ENCODE results near the gene OR51I1.

OR51I1 gene

GRCh38 chr11:5443835-5444393, 2.6 kb upstream of the OR51I1 start:
- H3K4me3 ChIP-seq (ENCODE audit: low read depth, low read length): no peak overlapping the region
- no peak for TF ChIP-seq CTCF (IDR thresholded peaks at IDR 0.05; ENCODE audit: insufficient read depth, low read depth, low read length, missing control alignments)
- DNase-seq (ENCODE audit: low read depth): no peak

- TF ChIP-seq CTCF (IDR thresholded peaks at IDR 0.05; ENCODE audit: insufficient read depth, low read depth, low read length, missing control alignments): no peak
- H3K4me3 ChIP-seq (ENCODE audit: low read depth, low read length): no peak overlapping the region
- no peak for DNase-seq (ENCODE audit: low read depth)
These were observed 18.2 kb downstream of the OR51I1 start for GRCh38 chr11:5423131-5423530.

- TF ChIP-seq CTCF (IDR thresholded peaks at IDR 0.05; ENCODE audit: insufficient read depth, low read depth, low read length, missing control alignments): no peak
- no peak within 1 kb of the TSS for H3K4me3 ChIP-seq (ENCODE audit: low read depth, low read length)
- no peak for DNase-seq (ENCODE audit: low read depth)
These were observed 19.5 kb downstream of the OR51I1 start, which contains the start of gene OR51Q1 for GRCh38 chr11:5421811-5422210. TSS of gene OR51Q1 (plus strand) at chr11:5422111. CDS start at chr11:5422201, 90 bp downstream.

GRCh38 chr11:5420993-5421392, 20.3 kb downstream of the OR51I1 start:
- H3K4me3 ChIP-seq (ENCODE audit: low read depth, low read length): no peak overlapping the region
- no peak for DNase-seq (ENCODE audit: low read depth)
- TF ChIP-seq CTCF (IDR thresholded peaks at IDR 0.05; ENCODE audit: insufficient read depth, low read depth, low read length, missing control alignments): no peak

- no peak for DNase-seq (ENCODE audit: low read depth)
- no peak overlapping the region for H3K4me3 ChIP-seq (ENCODE audit: low read depth, low read length)
- no peak for TF ChIP-seq CTCF (IDR thresholded peaks at IDR 0.05; ENCODE audit: insufficient read depth, low read depth, low read length, missing control alignments)
These were observed 36.1 kb downstream of the OR51I1 start for GRCh38 chr11:5405173-5405572.

GRCh38 chr11:5398936-5399335, 42.4 kb downstream of the OR51I1 start:
- H3K4me3 ChIP-seq (ENCODE audit: low read depth, low read length): no peak overlapping the region
- no peak for TF ChIP-seq CTCF (IDR thresholded peaks at IDR 0.05; ENCODE audit: insufficient read depth, low read depth, low read length, missing control alignments)
- no peak for DNase-seq (ENCODE audit: low read depth)

GRCh38 chr11:5394091-5394490, 47.2 kb downstream of the OR51I1 start:
- no peak for TF ChIP-seq CTCF (IDR thresholded peaks at IDR 0.05; ENCODE audit: insufficient read depth, low read depth, low read length, missing control alignments)
- no peak for DNase-seq (ENCODE audit: low read depth)
- no peak overlapping the region for H3K4me3 ChIP-seq (ENCODE audit: low read depth, low read length)
